OCI-LY7 (cell line): ENCODE results near the gene DDX51. TPM values are rescaled to one million over a fixed set of nuclear protein-coding genes. Genes with fewer than 3 reads are reported as not detected.
A peak's percentile ranks its signal among the peaks of the same experiment; 100 is the strongest.

Experiments used
- BruUV-seq: library from RNA; stranded (reverse); fragments of 400-500 nt; replicated peaks from 2 replicates; lab custom pipeline; 2021; lab: Mats Ljungman, UMichigan
- CTCF ChIA-PET: fragments of 300-600 bp; sonication (Branson Sonifier 250); formaldehyde crosslinking; loops from one replicate; lab custom pipeline; 2022; ENCODE audit warnings: antibody characterized with exemption; ENCODE audit not compliant: unreplicated experiment; lab: Charles Lee
- POLR2A ChIA-PET: fragments of 300-600 bp; sonication (Branson Sonifier 250); formaldehyde crosslinking; loops from one replicate; lab custom pipeline; 2022; ENCODE audit warnings: antibody characterized with exemption; lab: Charles Lee
- DNase-seq: peaks from one replicate; pipeline ENCODE4 v3.0.0-alpha.2; 2015; ENCODE audit warnings: low spot score
- H2AFZ ChIP-seq: fragments of 200-600 bp; sonication (generic), shearing (Covaris generic); 2 replicates; pipeline ENCODE4 v1.6.1; 2014; ENCODE audit warnings: mild to moderate bottlenecking, antibody characterized with exemption, low read length, moderate library complexity
- H3K27ac ChIP-seq: fragments of 200-600 bp; sonication (generic); 2 replicates; pipeline ENCODE4 v1.5.1; 2014; ENCODE audit warnings: mixed run types, low read depth, mild to moderate bottlenecking, moderate library complexity, low read length, inconsistent platforms; ENCODE audit not compliant: poor library complexity, severe bottlenecking
- H3K36me3 ChIP-seq: fragments of 200-600 bp; sonication (generic); 2 replicates; pipeline ENCODE4 v1.6.1; 2014; ENCODE audit warnings: mild to moderate bottlenecking, antibody characterized with exemption, low read length, moderate library complexity, mixed read lengths; ENCODE audit not compliant: insufficient read depth
- H3K4me1 ChIP-seq: fragments of 200-600 bp; sonication (generic); 2 replicates; pipeline ENCODE4 v1.5.1; 2014; ENCODE audit warnings: mild to moderate bottlenecking, low read length; ENCODE audit not compliant: insufficient read depth, poor library complexity, severe bottlenecking
- H3K4me2 ChIP-seq: fragments of 200-600 bp; sonication (generic); 2 replicates; pipeline ENCODE4 v1.6.1; 2014; ENCODE audit warnings: mild to moderate bottlenecking, low read length
- H3K4me3 ChIP-seq: fragments of 200-600 bp; sonication (generic); 2 replicates; pipeline ENCODE4 v1.5.1; 2014; ENCODE audit warnings: mild to moderate bottlenecking, low read depth, low read length; ENCODE audit not compliant: poor library complexity, severe bottlenecking
- H3K79me2 ChIP-seq: fragments of 200-600 bp; sonication (generic); 2 replicates; pipeline ENCODE4 v1.6.1; 2016; ENCODE audit warnings: low read depth, mild to moderate bottlenecking, low read length, moderate library complexity, mixed read lengths; ENCODE audit not compliant: insufficient read depth
- H3K9me2 ChIP-seq: fragments of 200-600 bp; sonication (generic); 2 replicates; pipeline ENCODE4 v1.6.1; 2016; ENCODE audit warnings: mild to moderate bottlenecking, low read length, mixed read lengths; ENCODE audit not compliant: insufficient read depth
- H3K9me3 ChIP-seq: fragments of 200-600 bp; sonication (generic); 2 replicates; pipeline ENCODE4 v1.6.1; 2014; ENCODE audit warnings: mild to moderate bottlenecking, mixed run types, low read length, mixed read lengths
- H4K20me1 ChIP-seq: fragments of 200-600 bp; sonication (generic); 2 replicates; pipeline ENCODE4 v1.6.1; 2014; ENCODE audit warnings: mild to moderate bottlenecking, antibody characterized with exemption, low read length, moderate library complexity, mixed read lengths; ENCODE audit not compliant: insufficient read depth
- CTCF ChIP-seq: fragments of 200-600 bp; sonication (generic); conservative IDR thresholded peaks from 2 replicates; pipeline ENCODE4 v1.5.1; 2014; ENCODE audit warnings: mild to moderate bottlenecking, antibody characterized with exemption, low read length, moderate library complexity, mixed read lengths
- EZH2phosphoT487 ChIP-seq: fragments of 200-600 bp; sonication (generic); IDR thresholded peaks from 2 replicates; pipeline ENCODE4 v1.6.1; 2018; ENCODE audit warnings: low read depth, borderline replicate concordance, mild to moderate bottlenecking, mixed run types, antibody characterized with exemption, low read length, moderate library complexity, mixed read lengths
- intact Hi-C: fragments of 100-400 bp; cut with micrococcal nuclease; formaldehyde crosslinking; loops from one replicate; pipeline ENCODE4 v1.10.0; 2022; ENCODE audit not compliant: unreplicated experiment
- total RNA-seq, 2 experiments: library from RNA; depleted of rRNA in 1 of 2; stranded (reverse); fragments of >200 nt in 1 of 2; shearing (Covaris generic) in 1 of 2; gene quantifications; 2 replicates each; pipeline ENCODE4 v1.2.3, GENCODE V29; 2014 to 2022

The DDX51 gene
- total RNA-seq, 2 experiments from 2014 or later = 47.1 to 63.1 TPM

- Histone ChIP-seq H2AFZ (no peak overlapping the region), H3K36me3 (no peaks in the 10 kb centered on the region), H3K79me2 (no peaks in the 10 kb centered on the region), H3K9me3 (no peaks in the 10 kb centered on the region), H3K4me1 (no peaks in the 10 kb centered on the region), H3K27ac (no peak overlapping the region), H3K4me2 (no peak overlapping the region), H3K9me2 (no peaks in the 10 kb centered on the region), H4K20me1 (no peaks in the 10 kb centered on the region), H3K4me3 (no peak overlapping the region)
- no peak for DNase-seq
- ChIA-PET POLR2A (no interaction called here), CTCF (no interaction called here)
- no TSS peak for BruUV-seq
- intact Hi-C loops = no loop called here
- no peak for TF ChIP-seq CTCF
- no peak for TF ChIP-seq EZH2phosphoT487
Measured at GRCh38 chr12:132190834-132191500, 46.8 kb upstream of the DDX51 start.

GRCh38 chr12:132190012-132190755 is 46.1 kb upstream of the DDX51 start:
- no TSS peak for BruUV-seq
- Histone ChIP-seq H3K27ac (no peak overlapping the region), H3K79me2 (no peaks in the 10 kb centered on the region), H3K4me1 (no peaks in the 10 kb centered on the region), H3K36me3 (no peaks in the 10 kb centered on the region), H3K9me3 (no peaks in the 10 kb centered on the region), H2AFZ (no peak overlapping the region), H3K9me2 (no peaks in the 10 kb centered on the region), H3K4me3 (no peak overlapping the region), H4K20me1 (no peaks in the 10 kb centered on the region), H3K4me2 (peak overlapping the region; percentile 41; the same call in 1 of the 2 replicates)
- intact Hi-C loops = no loop called here
- no peak for TF ChIP-seq EZH2phosphoT487
- TF ChIP-seq CTCF = no peak
- CTCF ChIA-PET = no interaction called here
- no peak for DNase-seq
- POLR2A ChIA-PET = no interaction called here
